ENCODE data around the gene MYOG.

Gene MYOG

DNA sequence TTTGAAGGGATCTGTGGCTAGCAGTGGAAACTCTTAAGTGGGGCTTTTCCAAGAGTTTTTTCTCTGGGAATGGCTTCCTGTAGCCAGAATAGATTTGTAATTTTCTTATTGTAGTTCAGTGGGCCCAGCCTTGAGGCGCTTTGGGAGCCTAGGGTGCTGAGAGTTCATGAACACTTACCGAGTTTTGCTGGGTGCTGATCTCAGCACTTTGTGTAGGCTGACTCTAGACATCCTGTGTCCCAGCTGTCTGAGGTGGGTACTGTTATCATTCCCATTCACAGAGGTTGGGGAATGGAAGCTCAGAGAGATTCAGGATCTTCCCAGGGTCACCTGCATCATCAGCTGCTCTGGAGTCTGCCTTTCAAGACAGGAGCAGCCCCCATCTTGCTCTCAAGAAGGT is 52.5 kb downstream of the MYOG start:
- TF ChIP-seq, protein P1, sequence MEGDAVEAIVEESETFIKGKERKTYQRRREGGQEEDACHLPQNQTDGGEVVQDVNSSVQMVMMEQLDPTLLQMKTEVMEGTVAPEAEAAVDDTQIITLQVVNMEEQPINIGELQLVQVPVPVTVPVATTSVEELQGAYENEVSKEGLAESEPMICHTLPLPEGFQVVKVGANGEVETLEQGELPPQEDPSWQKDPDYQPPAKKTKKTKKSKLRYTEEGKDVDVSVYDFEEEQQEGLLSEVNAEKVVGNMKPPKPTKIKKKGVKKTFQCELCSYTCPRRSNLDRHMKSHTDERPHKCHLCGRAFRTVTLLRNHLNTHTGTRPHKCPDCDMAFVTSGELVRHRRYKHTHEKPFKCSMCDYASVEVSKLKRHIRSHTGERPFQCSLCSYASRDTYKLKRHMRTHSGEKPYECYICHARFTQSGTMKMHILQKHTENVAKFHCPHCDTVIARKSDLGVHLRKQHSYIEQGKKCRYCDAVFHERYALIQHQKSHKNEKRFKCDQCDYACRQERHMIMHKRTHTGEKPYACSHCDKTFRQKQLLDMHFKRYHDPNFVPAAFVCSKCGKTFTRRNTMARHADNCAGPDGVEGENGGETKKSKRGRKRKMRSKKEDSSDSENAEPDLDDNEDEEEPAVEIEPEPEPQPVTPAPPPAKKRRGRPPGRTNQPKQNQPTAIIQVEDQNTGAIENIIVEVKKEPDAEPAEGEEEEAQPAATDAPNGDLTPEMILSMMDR (conservative IDR thresholded peaks at IDR 0.05), result no peak
- TF ChIP-seq ZFX (IDR thresholded peaks at IDR 0.05), result no peak
- H3K27ac ChIP-seq, result no peak overlapping the region
